ENCODE measurements around the gene WDFY2.

DNA sequence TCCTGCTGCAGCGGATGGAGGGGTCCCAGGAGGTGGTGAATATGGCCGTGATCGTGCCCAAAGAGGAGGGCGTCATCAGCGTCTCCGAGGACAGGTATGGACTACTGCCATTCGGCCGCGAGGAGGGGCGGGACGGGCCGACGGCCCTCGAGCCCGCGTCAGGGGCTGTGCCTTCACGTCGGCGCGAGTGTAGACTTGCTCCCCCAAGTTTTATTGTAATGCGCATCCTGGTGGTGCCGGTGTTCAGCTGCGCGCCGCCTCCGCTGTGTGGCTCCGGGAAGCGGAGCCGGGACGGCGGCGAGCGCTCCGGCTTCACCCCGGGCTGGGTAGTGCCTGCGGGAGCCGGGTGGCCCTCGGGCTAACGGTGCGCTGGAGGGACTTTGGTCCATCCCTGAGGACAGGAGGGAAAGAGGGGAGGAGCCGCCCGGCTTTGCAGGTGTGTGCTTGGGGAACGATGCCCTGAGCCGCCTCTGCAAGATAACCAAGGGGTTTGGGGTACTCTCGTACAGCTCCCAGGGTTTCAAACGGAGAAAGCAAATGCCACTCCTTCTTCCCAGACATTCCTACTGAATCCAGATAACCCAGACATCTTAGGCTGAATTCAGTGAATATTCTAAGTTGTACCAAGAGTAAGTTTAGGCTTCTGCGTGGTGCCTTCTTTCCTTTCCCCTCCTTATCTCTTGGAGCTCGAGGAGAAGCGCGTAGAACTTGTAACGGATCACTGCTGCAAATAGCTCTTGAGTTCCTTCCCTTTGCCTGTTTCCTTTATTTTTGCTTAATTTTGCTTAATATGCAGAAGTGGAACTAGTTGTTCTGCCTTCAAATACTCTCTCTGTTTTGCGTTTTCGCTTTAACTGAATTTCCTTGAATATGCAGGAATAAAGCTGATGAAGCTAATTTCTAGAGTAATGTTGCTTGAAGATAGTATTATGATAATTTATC is 740 bp downstream of the WDFY2 start:
- TF ChIP-seq SP1 (IDR thresholded peaks at IDR 0.05), result no peak
- TF ChIP-seq FOXM1 (IDR thresholded peaks at IDR 0.05; ENCODE audit: borderline replicate concordance), result no peak
- no peak for TF ChIP-seq FOXA1 (IDR thresholded peaks at IDR 0.05)
- TF ChIP-seq BHLHE40 (IDR thresholded peaks at IDR 0.05; ENCODE audit: borderline replicate concordance), result no peak
- no peak for TF ChIP-seq ARNT (IDR thresholded peaks at IDR 0.05)
- TF ChIP-seq ELF4 (IDR thresholded peaks at IDR 0.05), result no peak
- TF ChIP-seq FOXK2 (IDR thresholded peaks at IDR 0.05), result no peak
